K562 (cell line): ENCODE data around the gene YTHDF1. TPM values are rescaled to one million over a fixed set of nuclear protein-coding genes. Genes with fewer than 3 reads are reported as not detected.

Experiments used
- ETS2 ChIP-seq: IDR thresholded peaks from 2 replicates; pipeline ENCODE4 v1.6.1; 2016; ENCODE audit warnings: borderline replicate concordance, missing genetic modification characterization, mild to moderate bottlenecking, moderate library complexity, missing compliant biosample characterization; ENCODE audit not compliant: poor library complexity, severe bottlenecking
- EZH2 ChIP-seq: IDR thresholded peaks from 2 replicates; pipeline ENCODE4 v1.6.1; 2012; ENCODE audit warnings: low read depth, mild to moderate bottlenecking, inconsistent platforms, low read length, borderline replicate concordance
- HMGXB4 ChIP-seq: sonication (generic); formaldehyde crosslinking; IDR thresholded peaks from 2 replicates; pipeline ENCODE4 v1.8.1; 2023; ENCODE audit warnings: mild to moderate bottlenecking, missing genetic modification reagents
- HSF4 ChIP-seq: fragments of 250-450 bp; sonication (Bioruptor Pico); IDR thresholded peaks from 2 replicates; pipeline ENCODE4 v2.1.2; 2022; ENCODE audit warnings: mild to moderate bottlenecking, moderate library complexity, borderline replicate concordance
- KDM4B ChIP-seq, 2 experiments: fragments of 450-650 bp in 1 of 2; sonication (generic) in 1 of 2; IDR thresholded peaks; 2 replicates each; pipeline ENCODE4 v1.6.1; 2016 to 2017; ENCODE audit warnings: borderline replicate concordance in 2 of 2, antibody characterized with exemption in 1 of 2, low read depth in 1 of 2, mild to moderate bottlenecking in 1 of 2
- MCM7 ChIP-seq, 2 experiments: fragments of 450-650 bp; IDR thresholded peaks; 2 replicates each; pipeline ENCODE4 v1.6.1; 2016 to 2018
- MNT ChIP-seq, 2 experiments: fragments of 450-650 bp; conservative IDR thresholded peaks; 2 replicates each; pipeline ENCODE4 v1.6.1; 2017; ENCODE audit warnings: mild to moderate bottlenecking in 2 of 2, moderate library complexity in 2 of 2
- NFE2L1 ChIP-seq: fragments of 450-650 bp; IDR thresholded peaks from 2 replicates; pipeline ENCODE4 v1.6.1; 2016; ENCODE audit warnings: missing genetic modification characterization, low read depth, mild to moderate bottlenecking, missing compliant biosample characterization, moderate library complexity, borderline replicate concordance
- RAD51 ChIP-seq: fragments of 450-650 bp; IDR thresholded peaks from 2 replicates; pipeline ENCODE4 v1.7.1; 2016; ENCODE audit warnings: low read depth, mild to moderate bottlenecking, borderline replicate concordance
- USF1 ChIP-seq: sonication (generic); formaldehyde crosslinking; IDR thresholded peaks from 2 replicates; pipeline ENCODE4 v1.9.0; 2022; ENCODE audit warnings: mild to moderate bottlenecking, missing genetic modification reagents
- ZNF263 ChIP-seq: sonication (generic); formaldehyde crosslinking; IDR thresholded peaks from 2 replicates; pipeline ENCODE4 v1.8.0; 2022; ENCODE audit warnings: mild to moderate bottlenecking, missing genetic modification reagents, borderline replicate concordance
- ZNF407 ChIP-seq: fragments of 450-650 bp; IDR thresholded peaks from 2 replicates; pipeline ENCODE4 v1.6.1; 2016; ENCODE audit warnings: low read depth
- ZNF589 ChIP-seq: fragments of 200-800 bp; sonication (Bioruptor generic); IDR thresholded peaks from 2 replicates; pipeline ENCODE4 v1.6.1; 2016; ENCODE audit warnings: low read depth, missing genetic modification characterization, missing compliant biosample characterization
- ZNF644 ChIP-seq: fragments of 200-800 bp; sonication (Bioruptor generic); IDR thresholded peaks from 2 replicates; pipeline ENCODE4 v1.6.1; 2016; ENCODE audit warnings: low read depth, missing genetic modification characterization, missing compliant biosample characterization
- ZNF77 ChIP-seq: fragments of 250-450 bp; sonication (Bioruptor Pico); IDR thresholded peaks from 2 replicates; pipeline ENCODE4 v1.5.0; 2020
- polyA plus RNA-seq, 8 experiments: library from polyadenylated mRNA; depleted of rRNA in 4 of 8; stranded (reverse) in 5 of 8; unstranded in 3 of 8; fragments of >200 nt; fragmentation: Nextera tagmentation in 2 of 8; fragmentation: Illumina TruSeq in 1 of 8; extraction: Ambion mirVana in 2 of 8; extraction: Trizol in 1 of 8; gene quantifications; 2 replicates each; pipeline versions ENCODE4 v1.2.1 to v1.2.3, GENCODE V29; 2011 to 2014; ENCODE audit warnings: inconsistent platforms in 1 of 8, missing spikeins in 1 of 8
- total RNA-seq, 7 experiments: library from RNA; depleted of rRNA in 6 of 7; stranded (reverse); fragments of >200 nt in 6 of 7; fragmentation: Illumina TruSeq in 2 of 7; extraction: Trizol in 2 of 7; gene quantifications; 2 replicates each; pipeline versions ENCODE4 v1.2.1 to v1.2.3, GENCODE V29; 2011 to 2021; ENCODE audit warnings: low replicate concordance in 1 of 7

The YTHDF1 gene
- total and polyA plus RNA-seq, 9 of the 15 experiments (the other 6 are each of a cell fraction or from before 2014, with no cell fraction given), result 10.1 to 42.4 (median 27.8) TPM

GRCh38 chr20:63235399-63235983 lies 19.6 kb upstream of the YTHDF1 start, which contains the start of gene BIRC7 (continued):
- TF ChIP-seq ZNF407 (no peak), RAD51 (peak; percentile 36; the same call in 1 of the 2 replicates), ZNF263 (CRISPR knock-in tag) (peak; percentile 49), MCM7 (IDR thresholded peaks at IDR 0.05) (no peak), HSF4 (no peak), ETS2 (no peak), NFE2L1 (tag) (no peak), EZH2 (no peak), HMGXB4 (no peak), KDM4B (IDR thresholded peaks at IDR 0.05; ENCODE audit: borderline replicate concordance in 2 of 2, low read depth in 1 of 2) (no peak), USF1 (CRISPR knock-in tag) (peak; percentile 57), MNT (conservative IDR thresholded peaks at IDR 0.05) (peak in 1 of 2 experiments; percentile 62; a peak in 2 of 4 replicates), ZNF589 (no peak), ZNF77 (no peak), ZNF644 (no peak)
